SK-N-SH treated with all-trans-retinoic acid at 6 μM for 48 hours (cell line): ENCODE measurements around the gene GRID1.

Experiments used
- ARNTL ChIP-seq: fragments of 450-650 bp; formaldehyde crosslinking; IDR thresholded peaks from 2 replicates; pipeline ENCODE4 v1.5.0; 2020; ENCODE audit warnings: low read depth, mild to moderate bottlenecking, moderate library complexity, borderline replicate concordance
- CREB5 ChIP-seq: fragments of 250-450 bp; sonication (Bioruptor Pico); IDR thresholded peaks from 2 replicates; pipeline ENCODE4 v1.5.1; 2020; ENCODE audit warnings: low read depth, mild to moderate bottlenecking, moderate library complexity
- CSDC2 ChIP-seq: fragments of 250-450 bp; sonication (Bioruptor Pico); IDR thresholded peaks from 2 replicates; pipeline ENCODE4 v1.5.0; 2020; ENCODE audit warnings: mild to moderate bottlenecking, moderate library complexity
- ESRRG ChIP-seq: fragments of 250-450 bp; sonication (Bioruptor Pico); IDR thresholded peaks from 2 replicates; pipeline ENCODE4 v1.6.1; 2021; ENCODE audit warnings: mild to moderate bottlenecking
- OSR1 ChIP-seq: fragments of 250-450 bp; sonication (Bioruptor Pico); IDR thresholded peaks from 2 replicates; pipeline ENCODE4 v1.8.0; 2022; ENCODE audit warnings: moderate library complexity, mild to moderate bottlenecking, inconsistent platforms
- PATZ1 ChIP-seq: fragments of 250-450 bp; sonication (Bioruptor Pico); IDR thresholded peaks from 2 replicates; pipeline ENCODE4 v1.8.0; 2020; ENCODE audit warnings: mild to moderate bottlenecking, moderate library complexity, borderline replicate concordance
- PPARA ChIP-seq: fragments of 250-450 bp; sonication (Bioruptor Pico); IDR thresholded peaks from 2 replicates; pipeline ENCODE4 v1.5.0; 2020; ENCODE audit warnings: mild to moderate bottlenecking, borderline replicate concordance
- RARB ChIP-seq: fragments of 250-450 bp; sonication (Bioruptor Pico); IDR thresholded peaks from 2 replicates; pipeline ENCODE4 v1.8.0; 2021; ENCODE audit warnings: mild to moderate bottlenecking, moderate library complexity
- TCF4 ChIP-seq: fragments of 250-450 bp; sonication (Bioruptor Pico); IDR thresholded peaks from 2 replicates; pipeline ENCODE4 v1.8.0; 2021; ENCODE audit warnings: mild to moderate bottlenecking, moderate library complexity, borderline replicate concordance
- ZC3H10 ChIP-seq: fragments of 250-450 bp; sonication (Bioruptor Pico); IDR thresholded peaks from 2 replicates; pipeline ENCODE4 v1.5.1; 2021; ENCODE audit warnings: mild to moderate bottlenecking, moderate library complexity
- ZFP3 ChIP-seq: fragments of 250-450 bp; sonication (Bioruptor Pico); IDR thresholded peaks from 2 replicates; pipeline ENCODE4 v1.5.0; 2020; ENCODE audit warnings: mild to moderate bottlenecking, moderate library complexity
- ZFP30 ChIP-seq: fragments of 450-650 bp; formaldehyde crosslinking; IDR thresholded peaks from 2 replicates; pipeline ENCODE4 v1.5.0; 2022; ENCODE audit warnings: mild to moderate bottlenecking, moderate library complexity
- ZNF70 ChIP-seq: fragments of 450-650 bp; formaldehyde crosslinking; IDR thresholded peaks from 2 replicates; pipeline ENCODE4 v1.5.0; 2020; ENCODE audit warnings: mild to moderate bottlenecking, moderate library complexity
- ZNF8 ChIP-seq: fragments of 450-650 bp; formaldehyde crosslinking; IDR thresholded peaks from 2 replicates; pipeline ENCODE4 v1.5.0; 2020; ENCODE audit warnings: mild to moderate bottlenecking, moderate library complexity

- TF ChIP-seq RARB (CRISPR knock-in tag) (no peak), ARNTL (no peak), ZNF70 (no peak), OSR1 (CRISPR knock-in tag) (no peak), TCF4 (CRISPR knock-in tag) (no peak), ZFP3 (CRISPR knock-in tag) (no peak), ZNF8 (CRISPR knock-in tag) (no peak), ZFP30 (CRISPR knock-in tag) (no peak), PATZ1 (no peak), ZC3H10 (CRISPR knock-in tag) (no peak), PPARA (no peak), CSDC2 (CRISPR knock-in tag) (no peak), CREB5 (CRISPR knock-in tag) (no peak), ESRRG (CRISPR knock-in tag) (no peak)
Measured at GRCh38 chr10:86341361-86341811, 25.2 kb downstream of the GRID1 start.
